ENCODE data around the gene KRT38.

- TF ChIP-seq, protein P1, sequence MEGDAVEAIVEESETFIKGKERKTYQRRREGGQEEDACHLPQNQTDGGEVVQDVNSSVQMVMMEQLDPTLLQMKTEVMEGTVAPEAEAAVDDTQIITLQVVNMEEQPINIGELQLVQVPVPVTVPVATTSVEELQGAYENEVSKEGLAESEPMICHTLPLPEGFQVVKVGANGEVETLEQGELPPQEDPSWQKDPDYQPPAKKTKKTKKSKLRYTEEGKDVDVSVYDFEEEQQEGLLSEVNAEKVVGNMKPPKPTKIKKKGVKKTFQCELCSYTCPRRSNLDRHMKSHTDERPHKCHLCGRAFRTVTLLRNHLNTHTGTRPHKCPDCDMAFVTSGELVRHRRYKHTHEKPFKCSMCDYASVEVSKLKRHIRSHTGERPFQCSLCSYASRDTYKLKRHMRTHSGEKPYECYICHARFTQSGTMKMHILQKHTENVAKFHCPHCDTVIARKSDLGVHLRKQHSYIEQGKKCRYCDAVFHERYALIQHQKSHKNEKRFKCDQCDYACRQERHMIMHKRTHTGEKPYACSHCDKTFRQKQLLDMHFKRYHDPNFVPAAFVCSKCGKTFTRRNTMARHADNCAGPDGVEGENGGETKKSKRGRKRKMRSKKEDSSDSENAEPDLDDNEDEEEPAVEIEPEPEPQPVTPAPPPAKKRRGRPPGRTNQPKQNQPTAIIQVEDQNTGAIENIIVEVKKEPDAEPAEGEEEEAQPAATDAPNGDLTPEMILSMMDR (IDR thresholded peaks at IDR 0.05) = no peak
- no peak for TF ChIP-seq POLR2A (IDR thresholded peaks at IDR 0.05)
- TF ChIP-seq EP300 (IDR thresholded peaks at IDR 0.05) = no peak
Measured at GRCh38 chr17:41481036-41481435, 40.3 kb upstream of the KRT38 start, which contains the start of gene KRT35.

Data from tibial nerve (tissue), 4 donors.